ENCODE measurements around the gene RABL3. TPM values are rescaled to one million over a fixed set of nuclear protein-coding genes. Genes with fewer than 3 reads are reported as not detected.
"Not testable (repeated sequence)": the region's sequence is repeated elsewhere in the genome, so short reads cannot be mapped to it uniquely, and the experiment has no call there.

Gene RABL3
- 17.2 TPM for polyA plus RNA-seq (2012; ENCODE audit: low read depth, missing spikeins)

DNA sequence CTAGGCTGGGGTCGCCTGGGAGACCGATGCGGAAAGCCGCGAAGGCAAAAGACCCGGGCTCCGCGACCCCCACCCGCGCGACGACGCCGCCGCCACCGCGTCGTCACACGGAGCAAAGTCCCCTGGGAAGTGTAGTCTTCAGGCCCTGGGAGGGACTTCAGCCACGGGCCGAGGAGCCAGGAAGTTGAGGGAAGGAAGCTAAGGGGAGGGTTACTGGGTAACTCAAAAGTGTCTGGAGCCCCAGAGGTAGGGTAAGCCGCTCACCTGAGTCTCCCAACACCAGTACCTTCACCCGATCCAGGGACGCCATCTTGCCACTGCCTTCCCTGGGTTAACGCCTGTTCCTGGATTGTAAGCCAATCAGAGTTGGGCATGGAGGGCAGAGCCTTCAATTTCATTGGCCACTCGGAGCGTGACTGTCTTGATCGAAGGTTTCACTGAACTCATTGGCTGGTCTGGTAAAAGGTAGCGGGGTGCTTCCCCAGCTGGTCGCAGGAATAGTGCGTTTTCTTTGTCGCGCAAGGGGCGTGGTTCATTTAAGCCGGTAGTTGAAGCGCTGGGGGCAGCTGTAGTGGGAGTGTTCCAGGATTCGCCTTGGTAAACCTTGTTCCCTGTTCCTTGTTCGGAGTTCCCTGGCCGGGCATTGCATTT, at the start of gene RABL3, which contains the start of gene GTF2E1:
Gene RABL3, minus strand, starts transcription at position 319 of the 651 bp plus-strand sequence. Its CDS starts 9 bp downstream, at position 310.
Gene GTF2E1, plus strand, starts transcription at position 547 of the 651 bp plus-strand sequence. CDS start 7,809 bp downstream, outside the sequence.
- peak; percentile 99 for FAIRE-seq
- peak; percentile 80 for DNase-seq (ENCODE audit: insufficient read length, low spot score)
- TF ChIP-seq SPI1 (IDR thresholded peaks at IDR 0.05; ENCODE audit: low read depth, low read length) (peak; percentile 25; the same call in 1 of the 2 replicates), TAF1 (IDR thresholded peaks at IDR 0.05; ENCODE audit: low read depth, low read length) (peak; percentile 97), POU2F2 (IDR thresholded peaks at IDR 0.05; ENCODE audit: low read depth, low read length) (peak; percentile 52; the same call in 1 of the 2 replicates), POLR2A (IDR thresholded peaks at IDR 0.05; ENCODE audit: low read depth, low read length) (peak; percentile 83), POLR2AphosphoS5 (IDR thresholded peaks at IDR 0.05; ENCODE audit: low read depth, low read length) (peak; percentile 91), PAX5 (IDR thresholded peaks at IDR 0.05; ENCODE audit: insufficient read depth, low read length, severe bottlenecking) (no peak)

GRCh38 chr3:120791913-120792312, 49.6 kb upstream of the RABL3 start:
- no peak for DNase-seq (ENCODE audit: insufficient read length, low spot score)

DNA sequence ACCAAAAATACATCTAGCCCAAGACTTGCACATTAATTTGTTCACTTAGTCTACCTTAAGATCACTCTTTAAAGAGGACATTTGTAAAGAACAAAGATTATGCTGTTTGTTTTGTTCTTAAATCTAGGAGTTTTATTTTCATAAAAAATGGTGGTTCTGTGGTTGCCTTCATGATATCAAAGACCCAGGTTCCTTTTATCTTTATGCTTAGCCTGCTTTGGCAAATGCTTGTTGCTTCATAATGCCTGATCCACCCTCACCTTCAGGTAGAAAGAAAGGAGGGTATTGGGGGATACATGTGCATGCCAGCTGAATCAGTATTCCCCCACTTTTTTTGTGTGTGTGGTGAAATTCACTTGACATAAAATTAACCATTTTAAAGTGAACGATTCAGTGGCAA, 48.7 kb upstream of the RABL3 start:
- FAIRE-seq (no peak), DNase-seq (ENCODE audit: insufficient read length, low spot score) (no peak)
- no peak for TF ChIP-seq POLR2A (IDR thresholded peaks at IDR 0.05; ENCODE audit: low read depth, low read length)
- TF ChIP-seq PAX5 (IDR thresholded peaks at IDR 0.05; ENCODE audit: insufficient read depth, low read length, severe bottlenecking), result no peak
- no peak for TF ChIP-seq TAF1 (IDR thresholded peaks at IDR 0.05; ENCODE audit: low read depth, low read length)
- TF ChIP-seq POU2F2 (IDR thresholded peaks at IDR 0.05; ENCODE audit: low read depth, low read length), result no peak
- no peak for TF ChIP-seq POLR2AphosphoS5 (IDR thresholded peaks at IDR 0.05; ENCODE audit: low read depth, low read length)
- TF ChIP-seq SPI1 (IDR thresholded peaks at IDR 0.05; ENCODE audit: low read depth, low read length), result no peak

More at GRCh38 chr3:120791913-120792312, 49.6 kb upstream of the RABL3 start:
- FAIRE-seq, result no peak
- TF ChIP-seq POLR2AphosphoS5 (IDR thresholded peaks at IDR 0.05; ENCODE audit: low read depth, low read length) (no peak), POU2F2 (IDR thresholded peaks at IDR 0.05; ENCODE audit: low read depth, low read length) (no peak), TAF1 (IDR thresholded peaks at IDR 0.05; ENCODE audit: low read depth, low read length) (no peak), POLR2A (IDR thresholded peaks at IDR 0.05; ENCODE audit: low read depth, low read length) (no peak), SPI1 (IDR thresholded peaks at IDR 0.05; ENCODE audit: low read depth, low read length) (no peak), PAX5 (IDR thresholded peaks at IDR 0.05; ENCODE audit: insufficient read depth, low read length, severe bottlenecking) (no peak)

DNA sequence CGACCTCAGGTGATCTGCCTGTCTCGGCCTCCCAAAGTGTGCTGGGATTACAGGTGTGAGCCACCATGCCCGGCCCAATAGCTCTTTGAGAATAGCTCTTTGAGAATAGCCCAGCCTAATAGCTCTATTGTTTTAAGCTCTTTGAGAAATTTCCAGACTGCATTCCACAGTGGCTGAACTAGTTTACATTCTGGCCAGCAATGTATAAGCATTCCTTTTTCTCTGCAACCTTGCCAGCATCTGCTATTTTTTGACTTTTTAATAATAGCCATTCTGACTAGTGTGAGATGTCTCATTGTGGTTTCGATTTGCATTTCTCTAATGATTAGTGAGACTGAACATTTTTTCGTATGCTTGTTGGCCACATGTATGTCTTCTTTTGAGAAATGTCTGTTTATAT, 43.5 kb upstream of the RABL3 start:
- not testable (repeated sequence) for DNase-seq (ENCODE audit: insufficient read length, low spot score)
- FAIRE-seq, result peak; percentile 31

DNA sequence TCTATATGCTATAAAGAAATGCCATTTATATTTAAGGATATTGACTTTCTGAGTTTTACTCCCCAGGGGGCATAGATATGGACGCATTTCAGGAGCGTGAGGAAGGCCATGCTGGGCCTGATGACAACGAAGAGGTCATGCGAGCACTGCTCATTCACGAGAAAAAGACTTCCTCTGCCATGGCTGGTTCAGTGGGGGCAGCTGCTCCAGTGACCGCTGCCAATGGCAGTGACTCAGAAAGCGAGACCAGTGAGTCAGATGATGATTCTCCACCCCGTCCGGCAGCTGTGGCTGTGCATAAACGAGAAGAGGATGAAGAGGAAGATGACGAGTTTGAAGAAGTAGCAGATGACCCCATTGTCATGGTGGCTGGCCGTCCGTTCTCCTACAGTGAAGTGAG, 38.7 kb upstream of the RABL3 start:
- no peak for DNase-seq (ENCODE audit: insufficient read length, low spot score)
- FAIRE-seq, result peak; percentile 87
- TF ChIP-seq SPI1 (IDR thresholded peaks at IDR 0.05; ENCODE audit: low read depth, low read length) (peak; percentile 71), PAX5 (IDR thresholded peaks at IDR 0.05; ENCODE audit: insufficient read depth, low read length, severe bottlenecking) (no peak), POLR2A (IDR thresholded peaks at IDR 0.05; ENCODE audit: low read depth, low read length) (no peak), TAF1 (IDR thresholded peaks at IDR 0.05; ENCODE audit: low read depth, low read length) (no peak), POU2F2 (IDR thresholded peaks at IDR 0.05; ENCODE audit: low read depth, low read length) (peak; percentile 84), POLR2AphosphoS5 (IDR thresholded peaks at IDR 0.05; ENCODE audit: low read depth, low read length) (peak; percentile 29; the same call in 1 of the 2 replicates)

- TF ChIP-seq TAF1 (IDR thresholded peaks at IDR 0.05; ENCODE audit: low read depth, low read length) (no peak), SPI1 (IDR thresholded peaks at IDR 0.05; ENCODE audit: low read depth, low read length) (no peak), POLR2AphosphoS5 (IDR thresholded peaks at IDR 0.05; ENCODE audit: low read depth, low read length) (no peak), PAX5 (IDR thresholded peaks at IDR 0.05; ENCODE audit: insufficient read depth, low read length, severe bottlenecking) (no peak), POLR2A (IDR thresholded peaks at IDR 0.05; ENCODE audit: low read depth, low read length) (no peak)
Observed at GRCh38 chr3:120778776-120779175, 36.5 kb upstream of the RABL3 start.

GRCh38 chr3:120775411-120775810, 33.1 kb upstream of the RABL3 start:
- DNase-seq (ENCODE audit: insufficient read length, low spot score) (no peak), FAIRE-seq (no peak)
- TF ChIP-seq PAX5 (IDR thresholded peaks at IDR 0.05; ENCODE audit: insufficient read depth, low read length, severe bottlenecking), result no peak
- no peak for TF ChIP-seq POU2F2 (IDR thresholded peaks at IDR 0.05; ENCODE audit: low read depth, low read length)
- TF ChIP-seq TAF1 (IDR thresholded peaks at IDR 0.05; ENCODE audit: low read depth, low read length), result no peak
- no peak for TF ChIP-seq SPI1 (IDR thresholded peaks at IDR 0.05; ENCODE audit: low read depth, low read length)
- TF ChIP-seq POLR2AphosphoS5 (IDR thresholded peaks at IDR 0.05; ENCODE audit: low read depth, low read length), result no peak
- no peak for TF ChIP-seq POLR2A (IDR thresholded peaks at IDR 0.05; ENCODE audit: low read depth, low read length)

More at GRCh38 chr3:120778776-120779175, 36.5 kb upstream of the RABL3 start:
- no peak for DNase-seq (ENCODE audit: insufficient read length, low spot score)
- no peak for FAIRE-seq

GRCh38 chr3:120773932-120774331, 31.6 kb upstream of the RABL3 start:
- DNase-seq (ENCODE audit: insufficient read length, low spot score), result no peak
- FAIRE-seq, result no peak
- no peak for TF ChIP-seq PAX5 (IDR thresholded peaks at IDR 0.05; ENCODE audit: insufficient read depth, low read length, severe bottlenecking)
- no peak for TF ChIP-seq TAF1 (IDR thresholded peaks at IDR 0.05; ENCODE audit: low read depth, low read length)
- no peak for TF ChIP-seq POLR2A (IDR thresholded peaks at IDR 0.05; ENCODE audit: low read depth, low read length)
- no peak for TF ChIP-seq POU2F2 (IDR thresholded peaks at IDR 0.05; ENCODE audit: low read depth, low read length)
- no peak for TF ChIP-seq POLR2AphosphoS5 (IDR thresholded peaks at IDR 0.05; ENCODE audit: low read depth, low read length)
- TF ChIP-seq SPI1 (IDR thresholded peaks at IDR 0.05; ENCODE audit: low read depth, low read length), result no peak

GRCh38 chr3:120772081-120772480, 29.8 kb upstream of the RABL3 start:
- DNase-seq (ENCODE audit: insufficient read length, low spot score) (no peak), FAIRE-seq (no peak)
- TF ChIP-seq POLR2AphosphoS5 (IDR thresholded peaks at IDR 0.05; ENCODE audit: low read depth, low read length) (no peak), POLR2A (IDR thresholded peaks at IDR 0.05; ENCODE audit: low read depth, low read length) (no peak), PAX5 (IDR thresholded peaks at IDR 0.05; ENCODE audit: insufficient read depth, low read length, severe bottlenecking) (no peak), TAF1 (IDR thresholded peaks at IDR 0.05; ENCODE audit: low read depth, low read length) (no peak), POU2F2 (IDR thresholded peaks at IDR 0.05; ENCODE audit: low read depth, low read length) (no peak), SPI1 (IDR thresholded peaks at IDR 0.05; ENCODE audit: low read depth, low read length) (no peak)
